GM12878 (cell line): ENCODE results near the gene MACROD2. TPM values are rescaled to one million over a fixed set of nuclear protein-coding genes. Genes with fewer than 3 reads are reported as not detected.

Source experiments
- ATAC-seq: fragments of 200-7000 bp; cut with Tn5 transposase; 3 replicates; pipeline ENCODE4 v1.9.1; 2020; ENCODE audit warnings: mild to moderate bottlenecking, moderate library complexity
- BruUV-seq: library from RNA; stranded (reverse); fragments of 400-500 nt; replicated peaks from 2 replicates; lab custom pipeline; 2021; lab: Mats Ljungman, UMichigan
- CTCF ChIA-PET: fragments of 300-600 bp; sonication (Branson Sonifier 250); formaldehyde crosslinking; extraction: SDS; loops from one replicate; lab custom pipeline; 2021; ENCODE audit warnings: inconsistent platforms; lab: Yijun Ruan, JAX
- POLR2A ChIA-PET: fragments of 350-600 bp; formaldehyde crosslinking; extraction: SDS; loops from one replicate; lab custom pipeline; 2021; ENCODE audit warnings: inconsistent platforms; lab: Charles Lee
- RAD21 ChIA-PET: fragments of 300-600 bp; sonication (Branson Sonifier 250); formaldehyde crosslinking; loops from one replicate; lab custom pipeline; 2023; ENCODE audit warnings: antibody characterized with exemption; ENCODE audit not compliant: unreplicated experiment; lab: Charles Lee
- SMC1A ChIA-PET: fragments of 300-600 bp; sonication (Branson Sonifier 250); formaldehyde crosslinking; loops from one replicate; lab custom pipeline; 2023; ENCODE audit not compliant: unreplicated experiment, uncharacterized antibody; lab: Charles Lee
- DNase-seq: peaks from one replicate; pipeline ENCODE4 v3.0.0-alpha.2; 2011; ENCODE audit warnings: low read depth, low spot score
- FAIRE-seq: peaks from 3 replicates; lab custom pipeline; 2011; peaks lifted over from hg19 to GRCh38; lab: Jason Lieb, UNC
- H2AFZ ChIP-seq: 2 replicates; pipeline ENCODE4 v1.6.0; 2011; ENCODE audit warnings: low read depth, low read length, control low read depth; ENCODE audit not compliant: control insufficient read depth
- H3K27ac ChIP-seq: 2 replicates; pipeline ENCODE4 v1.5.1; 2011; ENCODE audit warnings: control low read depth; ENCODE audit not compliant: control insufficient read depth, insufficient read depth
- H3K27me3 ChIP-seq, 2 experiments: replicated peaks in 1 of 2; 2 replicates each; pipeline versions ENCODE4 v1.6.0 to v1.6.1; 2011; ENCODE audit warnings: low read length in 1 of 2; ENCODE audit not compliant: control insufficient read depth in 2 of 2, insufficient read depth in 2 of 2
- H3K36me3 ChIP-seq, 2 experiments: 2 replicates each; pipeline ENCODE4 v1.5.1; 2011; ENCODE audit warnings: low read length in 1 of 2; ENCODE audit not compliant: control insufficient read depth in 2 of 2, insufficient read depth in 2 of 2
- H3K4me1 ChIP-seq: 2 replicates; pipeline ENCODE4 v1.6.1; 2011; ENCODE audit warnings: mild to moderate bottlenecking, low read length, moderate library complexity, mixed read lengths; ENCODE audit not compliant: control insufficient read depth, insufficient read depth
- H3K4me2 ChIP-seq: 2 replicates; pipeline ENCODE4 v1.6.0; 2011; ENCODE audit warnings: control low read depth; ENCODE audit not compliant: control insufficient read depth, insufficient read depth
- H3K4me3 ChIP-seq: fragments of 200-600 bp; sonication (generic); 2 replicates; pipeline ENCODE4 v1.5.1; 2016
- H3K79me2 ChIP-seq: 2 replicates; pipeline ENCODE4 v1.6.0; 2011; ENCODE audit warnings: low read length; ENCODE audit not compliant: control insufficient read depth, insufficient read depth
- H3K9ac ChIP-seq: 2 replicates; pipeline ENCODE4 v1.8.0; 2011; ENCODE audit warnings: low read length, control low read depth, mixed read lengths; ENCODE audit not compliant: control insufficient read depth, insufficient read depth
- H3K9me3 ChIP-seq: replicated peaks from 3 replicates; pipeline ENCODE4 v1.5.1; 2011; ENCODE audit warnings: mild to moderate bottlenecking, low read length; ENCODE audit not compliant: control insufficient read depth, insufficient read depth
- H4K20me1 ChIP-seq: 2 replicates; pipeline ENCODE4 v1.6.0; 2011; ENCODE audit not compliant: control insufficient read depth, insufficient read depth
- ATF3 ChIP-seq: IDR thresholded peaks from 2 replicates; pipeline ENCODE4 v1.6.1; 2011; ENCODE audit warnings: low read depth, mild to moderate bottlenecking, low read length, moderate library complexity, borderline replicate concordance; ENCODE audit errors: extremely low read depth
- CEBPZ ChIP-seq: fragments of 150-350 bp; IDR thresholded peaks from 2 replicates; pipeline ENCODE4 v1.6.1; 2016; ENCODE audit warnings: low read depth, low read length
- MEF2B ChIP-seq: fragments of 450-650 bp; IDR thresholded peaks from 2 replicates; pipeline ENCODE4 v1.6.1; 2018; ENCODE audit warnings: mild to moderate bottlenecking, moderate library complexity; ENCODE audit not compliant: partially characterized antibody, poor library complexity, severe bottlenecking
- MXI1 ChIP-seq: fragments of 150-350 bp; IDR thresholded peaks from 2 replicates; pipeline ENCODE4 v1.6.1; 2011; ENCODE audit warnings: low read depth, mild to moderate bottlenecking, inconsistent platforms, low read length, improper control_type of control experiment
- MYC ChIP-seq: IDR thresholded peaks from 2 replicates; pipeline ENCODE4 v1.6.1; 2011; ENCODE audit warnings: mild to moderate bottlenecking, low read length, moderate library complexity, inconsistent platforms; ENCODE audit not compliant: insufficient read depth, insufficient replicate concordance, insufficient read length, severe bottlenecking
- NKRF ChIP-seq: fragments of 450-650 bp; conservative IDR thresholded peaks from 2 replicates; pipeline ENCODE4 v1.6.1; 2017; ENCODE audit warnings: mild to moderate bottlenecking, moderate library complexity
- NR2C1 ChIP-seq: fragments of 450-650 bp; IDR thresholded peaks from 2 replicates; pipeline ENCODE4 v1.6.1; 2017; ENCODE audit warnings: antibody characterized with exemption, mild to moderate bottlenecking, moderate library complexity
- STAT1 ChIP-seq: fragments of 450-650 bp; conservative IDR thresholded peaks from 2 replicates; pipeline ENCODE4 v1.6.1; 2014; ENCODE audit warnings: antibody characterized with exemption, mild to moderate bottlenecking
- ZNF217 ChIP-seq: fragments of 450-650 bp; IDR thresholded peaks from 2 replicates; pipeline ENCODE4 v1.6.1; 2017; ENCODE audit warnings: antibody characterized with exemption, mild to moderate bottlenecking
- WGBS: methylation state at CpG from one replicate; pipeline ENCODE4 v1.1.6; 2016; ENCODE audit warnings: low lambda C conversion rate; ENCODE audit not compliant: insufficient replicate concordance, insufficient coverage; ENCODE audit errors: missing lambda C conversion rate; 5-methylcytosine and 5-hydroxymethylcytosine counted together
- in situ Hi-C: fragments of 300-500 bp; cut with MboI; formaldehyde crosslinking; loops from 9 replicates; pipeline ENCODE4 v1.14.3; 2018; ENCODE audit warnings: mixed read lengths
- intact Hi-C: fragments of 100-400 bp; cut with micrococcal nuclease; formaldehyde crosslinking; loops from one replicate; pipeline ENCODE4 v1.14.2; 2022; ENCODE audit not compliant: unreplicated experiment
- polyA plus RNA-seq, 11 experiments: library from polyadenylated mRNA; depleted of rRNA in 4 of 11; unstranded in 6 of 11; stranded (reverse) in 5 of 11; fragments of >200 nt; fragmentation: Nextera tagmentation in 4 of 11; fragmentation: Illumina TruSeq in 1 of 11; extraction: Ambion mirVana in 4 of 11; extraction: Trizol in 1 of 11; gene quantifications; 1 replicate in 1 of 11; 2 replicates in 10 of 11; pipeline versions ENCODE4 v1.2.1 to v1.2.3, GENCODE V29; 2011 to 2016; ENCODE audit warnings: inconsistent platforms in 2 of 11, missing spikeins in 2 of 11, low read depth in 1 of 11
- total RNA-seq, 4 experiments: library from RNA; depleted of rRNA in 3 of 4; stranded (reverse); fragments of >200 nt in 3 of 4; fragmentation: Illumina TruSeq in 1 of 4; extraction: Trizol in 1 of 4; gene quantifications; 2 replicates each; pipeline versions ENCODE4 v1.2.1 to v1.2.3, GENCODE V29; 2013 to 2021

MACROD2 gene
- total and polyA plus RNA-seq, 10 of the 15 experiments (the other 5 are each of a cell fraction or from before 2014, with no cell fraction given), result 1.1 to 21.5 (median 2.2) TPM

- no peak for TF ChIP-seq NKRF
- no peak for TF ChIP-seq ATF3
- TF ChIP-seq ZNF217, result no peak
- TF ChIP-seq, all 136 proteins: peak for 0
These were observed 1116.3 kb downstream of the MACROD2 start (continued) for GRCh38 chr20:15111654-15112053.

GRCh38 chr20:15113144-15113773 is 1117.9 kb downstream of the MACROD2 start:
- H3K4me3 ChIP-seq, result no peak overlapping the region
- no peak overlapping the region for H3K4me2 ChIP-seq
- no peaks in the 10 kb centered on the region for H3K36me3 ChIP-seq
- H3K27me3 ChIP-seq, result no peaks in the 10 kb centered on the region
- intact Hi-C loops, result no loop called here
- ATAC-seq (no peak), FAIRE-seq (no peak), DNase-seq (no peak)
- 37% methylated on average over 1 of the region's 1 CpG for WGBS
- SMC1A ChIA-PET, result no interaction called here
- RAD21 ChIA-PET, result no interaction called here
- no peaks in the 10 kb centered on the region for H4K20me1 ChIP-seq
- no peak overlapping the region for H2AFZ ChIP-seq
- no peaks in the 10 kb centered on the region for H3K79me2 ChIP-seq
- no peaks in the 10 kb centered on the region for H3K9me3 ChIP-seq
- in situ Hi-C loops, result no loop called here
- POLR2A ChIA-PET, result no interaction called here
- H3K27ac ChIP-seq, result no peak overlapping the region
- BruUV-seq, result no TSS peak
- H3K4me1 ChIP-seq, result no peaks in the 10 kb centered on the region
- H3K9ac ChIP-seq, result no peak overlapping the region
- CTCF ChIA-PET, result interaction anchor here (0.6 to 0.7 kb wide), 2 partner anchors 434 to 436 kb away, joined by 3 read pairs; no protein-coding TSS in a partner anchor
- TF ChIP-seq MEF2B (no peak), MXI1 (no peak), CEBPZ (no peak), STAT1 (no peak), NR2C1 (no peak), MYC (no peak)
